HT1080 (cell line): Measurements from ENCODE around the gene TMEM219. TPM values are rescaled to one million over a fixed set of nuclear protein-coding genes. Genes with fewer than 3 reads are reported as not detected.
"Not testable (repeated sequence)": the region's sequence is repeated elsewhere in the genome, so short reads cannot be mapped to it uniquely, and the experiment has no call there.

Source experiments
- DNase-seq: peaks from one replicate; pipeline ENCODE4 v3.0.0-alpha.2; 2015; ENCODE audit warnings: low read depth
- total RNA-seq: library from RNA; depleted of rRNA; stranded (reverse); fragments of >200 nt; shearing (Covaris generic); gene quantifications from 2 replicates; pipeline ENCODE4 v1.2.3, GENCODE V29; 2014

Gene TMEM219
- total RNA-seq, 1 experiment from 2014 or later = 38.0 TPM

- no peak for DNase-seq
These were observed 10.9 kb upstream of the TMEM219 start for GRCh38 chr16:29950806-29951461.

GRCh38 chr16:29951625-29952365 lies 10.1 kb upstream of the TMEM219 start:
- DNase-seq = no peak

DNA sequence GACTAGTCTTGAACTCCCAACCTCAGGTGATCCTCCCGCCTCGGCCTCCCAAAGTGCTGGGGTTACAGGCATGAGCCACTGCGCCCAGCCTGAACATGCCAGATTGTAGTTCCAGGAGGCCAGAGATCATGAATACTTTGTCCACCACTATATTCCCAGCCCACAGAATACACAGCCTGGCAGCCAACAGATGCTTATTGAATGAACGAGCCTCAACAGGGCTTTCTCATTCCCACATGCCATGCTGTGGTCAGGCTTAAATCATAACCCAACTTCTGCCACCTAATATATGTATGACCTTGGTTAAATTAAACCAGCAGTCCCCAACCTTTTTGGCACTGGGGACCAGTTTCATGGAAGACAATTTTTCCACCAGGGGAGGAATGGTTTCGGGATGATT lies 3.1 kb upstream of the TMEM219 start:
- no peak for DNase-seq

GRCh38 chr16:29959293-29959692 lies 2.6 kb upstream of the TMEM219 start:
- no peak for DNase-seq

DNA sequence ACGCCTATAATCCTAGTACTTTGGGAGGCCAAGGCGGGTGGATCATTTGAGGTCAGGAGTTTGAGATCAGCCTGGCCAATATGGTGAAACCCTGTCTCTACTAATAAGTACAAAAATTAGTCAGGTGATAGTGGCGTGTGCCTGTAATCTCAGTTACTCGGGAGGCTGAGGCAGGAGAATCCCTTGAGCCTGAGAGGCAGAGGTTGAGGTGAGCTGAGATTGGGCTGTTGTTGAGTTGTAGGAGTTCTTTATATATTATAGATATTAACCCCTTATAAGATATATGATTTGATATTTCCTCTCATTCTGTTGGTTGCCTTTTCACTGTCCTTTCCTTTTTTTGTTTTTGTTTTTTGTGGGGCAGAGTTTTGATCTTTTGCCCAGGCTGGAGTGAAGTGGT lies 2.1 kb upstream of the TMEM219 start:
- not testable (repeated sequence) for DNase-seq

GRCh38 chr16:29961127-29961478 lies 776 bp upstream of the TMEM219 start:
- no peak for DNase-seq

- DNase-seq = no peak
These were observed 590 bp downstream of the TMEM219 start for GRCh38 chr16:29962344-29962994.

GRCh38 chr16:29963021-29963743 lies 1.3 kb downstream of the TMEM219 start:
- DNase-seq = no peak

DNA sequence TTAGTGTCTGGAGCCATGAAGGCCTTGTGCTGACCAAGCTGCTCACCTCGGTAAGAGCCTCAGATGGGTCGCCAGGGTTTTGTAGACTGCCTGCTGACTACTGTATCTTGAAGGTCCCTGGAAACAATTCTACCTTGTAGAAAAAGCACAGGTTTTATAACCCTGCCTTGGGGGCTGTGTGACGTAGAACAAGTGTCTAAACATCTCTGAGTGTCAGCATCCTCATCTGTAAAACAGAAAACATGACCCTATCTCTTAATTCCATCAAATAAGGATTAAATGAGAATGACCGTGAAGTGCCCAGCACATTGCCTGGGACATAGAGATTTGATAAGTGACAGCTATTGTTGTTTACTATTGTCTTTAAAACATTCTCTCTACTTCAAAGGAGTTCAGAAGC lies 6.3 kb downstream of the TMEM219 start:
- DNase-seq = no peak

DNA sequence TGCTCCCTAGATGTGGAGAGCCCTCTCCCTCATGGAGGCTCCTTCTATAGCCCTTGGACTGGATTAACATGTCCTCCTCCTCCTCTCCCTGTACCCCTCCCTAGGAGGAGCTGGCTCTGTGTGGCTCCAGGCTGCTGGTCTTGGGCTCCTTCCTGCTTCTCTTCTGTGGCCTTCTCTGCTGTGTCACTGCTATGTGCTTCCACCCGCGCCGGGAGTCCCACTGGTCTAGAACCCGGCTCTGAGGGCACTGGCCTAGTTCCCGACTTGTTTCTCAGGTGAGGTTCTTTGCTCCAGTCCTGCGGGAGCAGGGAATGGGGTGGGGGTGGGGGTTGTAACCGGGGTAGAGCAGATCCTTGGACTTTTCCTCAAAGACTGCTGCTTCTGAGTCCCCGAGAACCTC lies 9.4 kb downstream of the TMEM219 start:
- no peak for DNase-seq

DNA sequence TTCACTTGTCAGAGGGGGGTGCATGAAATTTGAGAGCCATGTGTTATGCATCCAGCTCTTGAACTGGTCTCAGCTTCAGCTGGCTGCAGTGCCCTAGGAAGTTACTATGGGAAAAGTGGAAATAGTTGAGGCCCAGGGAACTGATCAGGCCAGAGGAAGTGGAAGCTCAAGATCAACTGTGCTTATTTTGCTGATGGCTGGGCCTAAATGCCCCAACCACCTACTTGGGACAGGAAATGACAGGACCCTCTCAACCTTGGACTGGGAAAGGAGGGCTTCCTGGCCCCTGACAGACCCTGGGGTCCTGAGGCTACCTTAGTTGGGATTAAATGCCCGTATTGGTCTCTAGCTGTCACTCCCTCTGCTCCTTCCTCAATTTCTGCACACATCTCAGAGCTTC lies 10.6 kb downstream of the TMEM219 start:
- DNase-seq = no peak

GRCh38 chr16:29972992-29973383 lies 11.1 kb downstream of the TMEM219 start:
- no peak for DNase-seq

- DNase-seq = peak; percentile 99
These were observed 11.7 kb downstream of the TMEM219 start, which contains the start of gene TAOK2 for GRCh38 chr16:29973384-29974246. Gene TAOK2, plus strand, starts transcription at chr16:29973868. Its CDS starts 3,905 bp downstream, at chr16:29977773.

DNA sequence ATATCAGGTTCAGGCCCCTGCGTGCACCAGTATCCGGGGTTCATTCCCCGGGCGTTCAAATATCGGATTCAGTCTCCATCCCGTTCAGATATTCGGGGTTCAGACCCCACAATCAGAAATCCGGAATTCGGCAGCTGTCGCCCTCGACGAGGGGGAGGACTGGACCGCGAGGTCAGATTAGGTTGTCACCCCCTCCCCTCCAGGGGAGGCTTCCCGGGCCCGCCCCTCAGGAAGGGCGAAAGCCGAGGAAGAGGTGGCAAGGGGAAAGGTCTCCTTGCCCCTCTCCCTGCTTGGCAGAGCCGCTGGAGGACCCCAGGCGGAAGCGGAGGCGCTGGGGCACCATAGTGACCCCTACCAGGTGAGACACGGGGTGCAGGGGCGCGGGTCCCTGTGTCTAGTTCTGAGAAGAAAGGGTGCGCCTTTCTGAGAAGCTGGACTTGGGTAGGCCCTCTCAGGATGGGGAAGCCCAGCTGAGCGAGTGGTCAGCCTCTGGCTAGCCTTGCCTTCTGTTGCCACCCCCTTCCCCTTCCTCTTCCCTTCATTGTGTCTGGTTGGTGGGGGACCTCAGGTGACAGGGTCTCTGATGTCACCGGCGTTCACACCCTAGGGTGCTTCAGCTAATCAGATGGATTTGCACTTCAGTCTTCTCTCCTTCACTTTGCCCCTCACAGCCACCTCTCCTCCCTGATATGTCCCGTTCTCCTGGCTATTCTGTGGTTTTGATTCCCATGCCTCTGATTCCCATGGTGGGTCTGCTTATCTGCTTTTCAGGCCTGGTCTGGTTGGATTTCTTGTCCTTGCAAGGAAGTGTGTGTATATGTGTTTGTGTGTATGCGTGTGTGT lies 12.6 kb downstream of the TMEM219 start:
- DNase-seq = no peak

DNA sequence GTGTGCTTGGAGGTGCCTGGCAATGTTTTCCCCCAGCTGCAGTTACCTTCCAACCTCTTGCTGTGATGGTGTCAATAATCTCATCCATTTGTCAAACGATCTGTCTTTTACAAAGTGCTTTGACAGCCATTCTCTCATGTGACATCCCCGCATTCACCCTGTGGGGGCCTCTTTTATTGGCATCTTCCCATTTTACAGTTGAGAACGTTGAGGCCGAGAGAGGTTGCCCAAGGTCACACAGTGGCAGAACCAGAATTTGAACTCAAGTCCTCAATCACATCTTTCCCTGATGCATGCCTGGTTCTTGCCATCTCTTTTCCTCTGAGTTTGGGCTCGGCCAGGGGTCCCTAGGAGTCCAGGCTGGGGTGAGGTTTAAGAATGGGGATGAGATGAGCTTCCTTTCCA lies 13.3 kb downstream of the TMEM219 start:
- DNase-seq = no peak

DNA sequence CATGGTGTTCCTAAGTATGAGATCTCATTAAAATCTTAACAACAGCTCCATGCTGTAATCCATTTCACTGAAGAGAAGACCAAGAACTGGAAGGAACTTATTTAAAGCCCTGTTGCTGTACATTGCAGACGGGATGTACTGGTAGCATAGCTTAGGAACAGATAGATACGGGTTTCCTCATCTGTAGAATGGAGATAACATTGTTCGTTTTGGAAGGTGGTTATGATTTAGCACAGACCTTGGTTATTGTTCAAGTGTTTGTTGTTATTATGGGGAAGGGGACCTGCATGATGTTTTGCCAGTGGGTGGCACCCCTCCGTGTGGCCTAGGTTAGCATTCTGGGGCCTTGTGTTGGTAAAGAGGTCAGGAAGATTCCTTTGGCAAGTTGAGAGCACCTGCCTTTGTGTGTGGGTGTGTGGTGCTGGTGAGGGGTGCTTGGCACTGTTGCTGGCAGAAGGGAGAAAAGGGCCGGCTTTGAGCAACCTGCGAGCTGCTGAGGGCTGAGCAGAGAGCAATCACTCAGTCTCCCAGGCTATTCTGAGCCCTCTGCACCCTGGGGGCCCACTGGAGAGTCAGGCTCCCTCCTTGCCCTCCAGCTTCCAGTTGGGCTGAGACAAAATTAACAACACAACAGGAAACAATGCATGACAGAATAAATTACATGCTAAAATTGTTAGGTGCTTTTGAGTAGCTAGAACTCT lies 14.1 kb downstream of the TMEM219 start:
- no peak for DNase-seq

DNA sequence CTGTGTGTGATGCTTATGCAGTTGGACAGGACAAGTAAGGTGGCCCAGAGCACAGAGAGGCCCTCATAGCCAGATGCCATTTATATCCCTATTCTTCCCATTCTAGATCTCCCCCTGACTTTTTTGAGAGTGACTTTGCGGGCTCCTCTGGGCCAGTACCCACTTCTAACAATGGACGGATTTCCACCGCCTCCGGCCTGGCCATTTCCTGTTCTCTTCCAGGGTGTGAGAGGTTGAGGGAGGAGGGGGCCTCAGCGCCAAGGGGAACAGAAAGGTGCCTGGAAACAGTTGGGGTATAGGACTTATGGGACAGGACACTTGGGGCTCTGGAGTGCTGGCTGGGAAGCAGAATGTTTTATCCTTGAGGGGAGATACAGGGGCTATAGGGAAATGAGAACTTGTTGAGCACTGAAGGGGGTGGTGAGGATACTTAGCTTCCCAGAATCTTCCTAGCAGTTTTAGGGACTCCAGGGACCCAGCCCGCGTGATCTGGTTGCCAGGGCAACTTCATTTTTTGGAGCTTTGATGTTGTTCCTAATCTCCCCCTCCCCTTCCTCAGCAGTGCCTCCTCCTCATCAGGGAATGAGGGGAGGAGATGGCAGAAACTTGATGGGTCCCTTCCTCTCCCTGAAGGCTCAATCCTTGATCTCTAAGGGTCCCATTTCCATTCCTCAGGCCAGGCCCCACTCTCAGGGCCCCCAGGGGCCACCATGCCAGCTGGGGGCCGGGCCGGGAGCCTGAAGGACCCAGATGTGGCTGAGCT lies 15.4 kb downstream of the TMEM219 start:
- no peak for DNase-seq

GRCh38 chr16:29978081-29978480 lies 16.2 kb downstream of the TMEM219 start:
- no peak for DNase-seq
